Erythroblast (primary cell): ENCODE results near the gene C2orf76.

Experiments used
- DNase-seq, 2 experiments: peaks; one replicate each; lab custom pipeline; 2025; lab: John Stamatoyannopoulos, UW
- GATA1 ChIP-seq: IDR thresholded peaks from 2 replicates; pipeline ENCODE4 v1.6.1; 2011; ENCODE audit warnings: low read depth, mild to moderate bottlenecking, control low read depth, low read length, moderate library complexity
- POLR2A ChIP-seq: IDR thresholded peaks from 2 replicates; pipeline ENCODE4 v1.6.1; 2011; ENCODE audit warnings: mild to moderate bottlenecking, low read length

Gene C2orf76

GRCh38 chr2:119338826-119339561 is 27.6 kb downstream of the C2orf76 start:
- DNase-seq: peak; percentile 80 to 88
- TF ChIP-seq POLR2A: no peak
- TF ChIP-seq GATA1: no peak

- TF ChIP-seq GATA1 (no peak), POLR2A (no peak)
- no peak for DNase-seq
These were observed 28.4 kb downstream of the C2orf76 start for GRCh38 chr2:119338272-119338671.

- TF ChIP-seq GATA1 (no peak), POLR2A (no peak)
These were observed 28.9 kb downstream of the C2orf76 start for GRCh38 chr2:119337749-119338148.

GRCh38 chr2:119333833-119334232 is 32.8 kb downstream of the C2orf76 start:
- no peak for DNase-seq
- no peak for TF ChIP-seq GATA1
- TF ChIP-seq POLR2A: no peak

More at GRCh38 chr2:119337749-119338148, 28.9 kb downstream of the C2orf76 start:
- no peak for DNase-seq

GRCh38 chr2:119333360-119333759 is 33.3 kb downstream of the C2orf76 start:
- no peak for TF ChIP-seq POLR2A
- TF ChIP-seq GATA1: no peak
- DNase-seq: peak in 1 of 2 experiments; percentile 36

GRCh38 chr2:119332953-119333352 is 33.7 kb downstream of the C2orf76 start:
- TF ChIP-seq POLR2A (no peak), GATA1 (no peak)
- no peak for DNase-seq

GRCh38 chr2:119327431-119327830 is 39.2 kb downstream of the C2orf76 start:
- DNase-seq: no peak
- no peak for TF ChIP-seq POLR2A
- no peak for TF ChIP-seq GATA1

GRCh38 chr2:119326938-119327337 is 39.7 kb downstream of the C2orf76 start:
- no peak for DNase-seq
- no peak for TF ChIP-seq POLR2A
- no peak for TF ChIP-seq GATA1

- no peak for TF ChIP-seq POLR2A
- no peak for TF ChIP-seq GATA1
- no peak for DNase-seq
These were observed 41.9 kb downstream of the C2orf76 start for GRCh38 chr2:119324685-119325270.

- TF ChIP-seq POLR2A (no peak), GATA1 (no peak)
- no peak for DNase-seq
These were observed 43.2 kb downstream of the C2orf76 start for GRCh38 chr2:119323459-119323858.

GRCh38 chr2:119319593-119319992 is 47.0 kb downstream of the C2orf76 start:
- DNase-seq: no peak
- TF ChIP-seq GATA1 (no peak), POLR2A (no peak)

GRCh38 chr2:119317554-119317953 is 49.1 kb downstream of the C2orf76 start:
- TF ChIP-seq GATA1 (no peak), POLR2A (no peak)
- DNase-seq: no peak

GRCh38 chr2:119316066-119316465 is 50.6 kb downstream of the C2orf76 start:
- no peak for DNase-seq

GRCh38 chr2:119315241-119315925 is 51.3 kb downstream of the C2orf76 start:
- TF ChIP-seq POLR2A (no peak), GATA1 (no peak)
- DNase-seq: no peak

More at GRCh38 chr2:119316066-119316465, 50.6 kb downstream of the C2orf76 start:
- no peak for TF ChIP-seq POLR2A

GRCh38 chr2:119311831-119312230 is 54.8 kb downstream of the C2orf76 start:
- TF ChIP-seq GATA1: no peak
- TF ChIP-seq POLR2A: no peak
- DNase-seq: no peak
